HepG2 (cell line): ENCODE measurements around the gene C16orf86. TPM values are rescaled to one million over a fixed set of nuclear protein-coding genes. Genes with fewer than 3 reads are reported as not detected.

Experiments
- AGO1 ChIP-seq: fragments of 200-400 bp; formaldehyde crosslinking; IDR thresholded peaks from 2 replicates; pipeline ENCODE4 v1.6.1; 2017; ENCODE audit warnings: mild to moderate bottlenecking, low read depth, low read length, moderate library complexity; ENCODE audit not compliant: poor library complexity, severe bottlenecking
- ATAD3A ChIP-seq: sonication (generic); formaldehyde crosslinking; IDR thresholded peaks from 2 replicates; pipeline ENCODE4 v1.4.0; 2020; ENCODE audit warnings: missing genetic modification reagents
- KDM5A ChIP-seq: fragments of 200-600 bp; sonication (generic); IDR thresholded peaks from 2 replicates; pipeline ENCODE4 v1.7.0; 2018; ENCODE audit warnings: antibody characterized with exemption, mild to moderate bottlenecking, low read length, borderline replicate concordance
- MYC ChIP-seq: sonication (generic); formaldehyde crosslinking; IDR thresholded peaks from 2 replicates; pipeline ENCODE4 v1.9.0; 2021; ENCODE audit warnings: missing genetic modification reagents, borderline replicate concordance
- SNAPC2 ChIP-seq: sonication (generic); formaldehyde crosslinking; IDR thresholded peaks from 2 replicates; pipeline ENCODE4 v1.8.1; 2022; ENCODE audit warnings: mild to moderate bottlenecking, missing genetic modification reagents
- TEAD2 ChIP-seq: sonication (generic); formaldehyde crosslinking; IDR thresholded peaks from 2 replicates; pipeline ENCODE4 v1.9.0; 2021; ENCODE audit warnings: missing genetic modification reagents
- U2AF2 ChIP-seq: fragments of 200-400 bp; formaldehyde crosslinking; IDR thresholded peaks from 2 replicates; pipeline ENCODE4 v1.6.1; 2017; ENCODE audit warnings: low read depth, mild to moderate bottlenecking, low read length
- ZNF225 ChIP-seq: sonication (generic); formaldehyde crosslinking; IDR thresholded peaks from 2 replicates; pipeline ENCODE4 v1.4.0; 2020; ENCODE audit warnings: mild to moderate bottlenecking, missing genetic modification reagents
- ZNF235 ChIP-seq: sonication (generic); formaldehyde crosslinking; IDR thresholded peaks from 2 replicates; pipeline ENCODE4 v1.8.1; 2023; ENCODE audit warnings: mild to moderate bottlenecking, missing genetic modification reagents, borderline replicate concordance
- ZNF274 ChIP-seq: sonication (generic); formaldehyde crosslinking; IDR thresholded peaks from 2 replicates; pipeline ENCODE4 v1.5.1; 2020; ENCODE audit warnings: mild to moderate bottlenecking, missing genetic modification reagents
- ZNF33A ChIP-seq: sonication (generic); formaldehyde crosslinking; IDR thresholded peaks from 2 replicates; pipeline ENCODE4 v1.5.1; 2020; ENCODE audit warnings: missing genetic modification reagents, mild to moderate bottlenecking, moderate library complexity, borderline replicate concordance
- ZNF724P ChIP-seq: sonication (generic); formaldehyde crosslinking; IDR thresholded peaks from 2 replicates; pipeline ENCODE4 v1.8.0; 2022; ENCODE audit warnings: missing genetic modification reagents, borderline replicate concordance
- ZSCAN25 ChIP-seq: sonication (generic); formaldehyde crosslinking; IDR thresholded peaks from 2 replicates; pipeline ENCODE4 v1.8.0; 2022; ENCODE audit warnings: mild to moderate bottlenecking, missing genetic modification reagents
- polyA plus RNA-seq, 8 experiments: library from polyadenylated mRNA; depleted of rRNA in 3 of 8; stranded (reverse) in 7 of 8; unstranded in 1 of 8; fragments of >200 nt; fragmentation: Illumina TruSeq in 4 of 8; extraction: Trizol in 4 of 8; gene quantifications; 2 replicates each; pipeline versions ENCODE4 v1.2.1 to v1.2.3, GENCODE V29; 2011 to 2016; ENCODE audit warnings: low read depth in 4 of 8, missing spikeins in 1 of 8, mixed read lengths in 1 of 8; ENCODE audit not compliant: insufficient read depth in 1 of 8
- total RNA-seq, 5 experiments: library from RNA; depleted of rRNA; stranded (reverse); fragments of >200 nt; fragmentation: Illumina TruSeq; extraction: Trizol; gene quantifications; 2 replicates each; pipeline ENCODE4 v1.2.3, GENCODE V29; 2016; ENCODE audit warnings: low read depth in 1 of 5
- TF ChIP-seq, protein P1 (sequence below): sonication (generic); formaldehyde crosslinking; IDR thresholded peaks from 2 replicates; pipeline ENCODE4 v1.4.0; 2020; ENCODE audit warnings: missing genetic modification reagents
- TF ChIP-seq, protein P2 (sequence below): sonication (generic); formaldehyde crosslinking; IDR thresholded peaks from 2 replicates; pipeline ENCODE4 v1.4.0; 2020; ENCODE audit warnings: mild to moderate bottlenecking, missing genetic modification reagents
- TF ChIP-seq, protein P3 (sequence below): sonication (generic); formaldehyde crosslinking; IDR thresholded peaks from 2 replicates; pipeline ENCODE4 v1.5.1; 2020; ENCODE audit warnings: missing genetic modification reagents, mild to moderate bottlenecking, borderline replicate concordance
- TF ChIP-seq, protein P4 (sequence below): sonication (generic); formaldehyde crosslinking; IDR thresholded peaks from 2 replicates; pipeline ENCODE4 v1.8.0; 2022; ENCODE audit warnings: missing genetic modification reagents, low read depth, mild to moderate bottlenecking, borderline replicate concordance
- TF ChIP-seq, protein P5 (sequence below): sonication (generic); formaldehyde crosslinking; IDR thresholded peaks from 2 replicates; pipeline ENCODE4 v1.4.0; 2020; ENCODE audit warnings: missing genetic modification reagents, borderline replicate concordance

Gene C16orf86
- total and polyA plus RNA-seq, 2 of the 13 experiments (the other 11 are each of a cell fraction or from before 2014, with no cell fraction given): 1.5 to 3.1 TPM

DNA sequence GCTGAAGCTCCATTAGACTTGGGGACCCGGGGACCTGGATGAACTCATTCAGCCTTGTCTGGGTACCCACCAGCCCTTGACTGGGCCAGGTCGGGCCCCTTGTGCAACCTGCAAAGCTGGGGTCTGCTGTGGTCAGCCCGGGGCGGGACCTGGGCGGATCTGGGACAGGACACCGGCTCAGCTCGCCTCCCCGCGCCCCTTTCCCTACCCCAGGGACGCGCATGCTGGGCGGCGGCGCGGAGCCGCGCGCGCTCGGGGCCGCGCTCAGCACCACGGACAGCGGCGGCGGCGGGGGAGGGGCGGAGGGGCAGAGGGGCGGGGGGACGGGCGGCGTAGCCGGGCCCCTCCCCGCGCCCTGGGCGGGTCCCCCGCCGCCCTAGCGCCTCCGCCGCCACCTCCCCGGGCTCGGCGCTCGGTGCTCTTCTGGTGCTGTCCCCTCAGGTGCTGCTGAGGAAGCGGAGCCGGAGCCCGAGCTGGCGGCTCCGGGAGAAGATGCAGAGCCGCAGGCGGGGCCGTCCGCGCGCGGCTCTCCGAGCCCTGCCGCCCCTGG lies 14.0 kb upstream of the C16orf86 start (continued):
- TF ChIP-seq KDM5A: no peak
- no peak for TF ChIP-seq TEAD2 (CRISPR knock-in tag)
- TF ChIP-seq ZNF235 (CRISPR knock-in tag): no peak
- TF ChIP-seq ZNF225 (CRISPR knock-in tag): no peak
- TF ChIP-seq, protein P1, sequence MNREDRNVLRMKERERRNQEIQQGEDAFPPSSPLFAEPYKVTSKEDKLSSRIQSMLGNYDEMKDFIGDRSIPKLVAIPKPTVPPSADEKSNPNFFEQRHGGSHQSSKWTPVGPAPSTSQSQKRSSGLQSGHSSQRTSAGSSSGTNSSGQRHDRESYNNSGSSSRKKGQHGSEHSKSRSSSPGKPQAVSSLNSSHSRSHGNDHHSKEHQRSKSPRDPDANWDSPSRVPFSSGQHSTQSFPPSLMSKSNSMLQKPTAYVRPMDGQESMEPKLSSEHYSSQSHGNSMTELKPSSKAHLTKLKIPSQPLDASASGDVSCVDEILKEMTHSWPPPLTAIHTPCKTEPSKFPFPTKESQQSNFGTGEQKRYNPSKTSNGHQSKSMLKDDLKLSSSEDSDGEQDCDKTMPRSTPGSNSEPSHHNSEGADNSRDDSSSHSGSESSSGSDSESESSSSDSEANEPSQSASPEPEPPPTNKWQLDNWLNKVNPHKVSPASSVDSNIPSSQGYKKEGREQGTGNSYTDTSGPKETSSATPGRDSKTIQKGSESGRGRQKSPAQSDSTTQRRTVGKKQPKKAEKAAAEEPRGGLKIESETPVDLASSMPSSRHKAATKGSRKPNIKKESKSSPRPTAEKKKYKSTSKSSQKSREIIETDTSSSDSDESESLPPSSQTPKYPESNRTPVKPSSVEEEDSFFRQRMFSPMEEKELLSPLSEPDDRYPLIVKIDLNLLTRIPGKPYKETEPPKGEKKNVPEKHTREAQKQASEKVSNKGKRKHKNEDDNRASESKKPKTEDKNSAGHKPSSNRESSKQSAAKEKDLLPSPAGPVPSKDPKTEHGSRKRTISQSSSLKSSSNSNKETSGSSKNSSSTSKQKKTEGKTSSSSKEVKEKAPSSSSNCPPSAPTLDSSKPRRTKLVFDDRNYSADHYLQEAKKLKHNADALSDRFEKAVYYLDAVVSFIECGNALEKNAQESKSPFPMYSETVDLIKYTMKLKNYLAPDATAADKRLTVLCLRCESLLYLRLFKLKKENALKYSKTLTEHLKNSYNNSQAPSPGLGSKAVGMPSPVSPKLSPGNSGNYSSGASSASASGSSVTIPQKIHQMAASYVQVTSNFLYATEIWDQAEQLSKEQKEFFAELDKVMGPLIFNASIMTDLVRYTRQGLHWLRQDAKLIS (CRISPR knock-in tag): no peak
- TF ChIP-seq, protein P2, sequence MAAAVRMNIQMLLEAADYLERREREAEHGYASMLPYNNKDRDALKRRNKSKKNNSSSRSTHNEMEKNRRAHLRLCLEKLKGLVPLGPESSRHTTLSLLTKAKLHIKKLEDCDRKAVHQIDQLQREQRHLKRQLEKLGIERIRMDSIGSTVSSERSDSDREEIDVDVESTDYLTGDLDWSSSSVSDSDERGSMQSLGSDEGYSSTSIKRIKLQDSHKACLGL: no peak
- TF ChIP-seq ZNF724P: no peak
- TF ChIP-seq, protein P3, sequence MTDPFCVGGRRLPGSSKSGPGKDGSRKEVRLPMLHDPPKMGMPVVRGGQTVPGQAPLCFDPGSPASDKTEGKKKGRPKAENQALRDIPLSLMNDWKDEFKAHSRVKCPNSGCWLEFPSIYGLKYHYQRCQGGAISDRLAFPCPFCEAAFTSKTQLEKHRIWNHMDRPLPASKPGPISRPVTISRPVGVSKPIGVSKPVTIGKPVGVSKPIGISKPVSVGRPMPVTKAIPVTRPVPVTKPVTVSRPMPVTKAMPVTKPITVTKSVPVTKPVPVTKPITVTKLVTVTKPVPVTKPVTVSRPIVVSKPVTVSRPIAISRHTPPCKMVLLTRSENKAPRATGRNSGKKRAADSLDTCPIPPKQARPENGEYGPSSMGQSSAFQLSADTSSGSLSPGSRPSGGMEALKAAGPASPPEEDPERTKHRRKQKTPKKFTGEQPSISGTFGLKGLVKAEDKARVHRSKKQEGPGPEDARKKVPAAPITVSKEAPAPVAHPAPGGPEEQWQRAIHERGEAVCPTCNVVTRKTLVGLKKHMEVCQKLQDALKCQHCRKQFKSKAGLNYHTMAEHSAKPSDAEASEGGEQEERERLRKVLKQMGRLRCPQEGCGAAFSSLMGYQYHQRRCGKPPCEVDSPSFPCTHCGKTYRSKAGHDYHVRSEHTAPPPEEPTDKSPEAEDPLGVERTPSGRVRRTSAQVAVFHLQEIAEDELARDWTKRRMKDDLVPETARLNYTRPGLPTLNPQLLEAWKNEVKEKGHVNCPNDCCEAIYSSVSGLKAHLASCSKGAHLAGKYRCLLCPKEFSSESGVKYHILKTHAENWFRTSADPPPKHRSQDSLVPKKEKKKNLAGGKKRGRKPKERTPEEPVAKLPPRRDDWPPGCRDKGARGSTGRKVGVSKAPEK (CRISPR knock-in tag): no peak
- no peak for TF ChIP-seq U2AF2
- no peak for TF ChIP-seq ZNF274 (CRISPR knock-in tag)
- no peak for TF ChIP-seq ZNF33A (CRISPR knock-in tag)
- TF ChIP-seq, protein P4, sequence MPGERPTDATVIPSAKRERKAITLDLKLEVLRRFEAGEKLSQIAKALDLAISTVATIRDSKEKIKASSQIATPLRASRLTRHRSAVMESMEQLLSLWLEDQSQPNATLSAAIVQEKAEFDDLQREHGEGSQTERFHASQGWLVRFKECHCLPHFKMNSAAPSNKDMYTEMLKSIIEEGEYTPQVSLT (CRISPR knock-in tag): no peak
- no peak for TF ChIP-seq AGO1
- no peak for TF ChIP-seq SNAPC2 (CRISPR knock-in tag)
- TF ChIP-seq MYC: no peak
- TF ChIP-seq, protein P5, sequence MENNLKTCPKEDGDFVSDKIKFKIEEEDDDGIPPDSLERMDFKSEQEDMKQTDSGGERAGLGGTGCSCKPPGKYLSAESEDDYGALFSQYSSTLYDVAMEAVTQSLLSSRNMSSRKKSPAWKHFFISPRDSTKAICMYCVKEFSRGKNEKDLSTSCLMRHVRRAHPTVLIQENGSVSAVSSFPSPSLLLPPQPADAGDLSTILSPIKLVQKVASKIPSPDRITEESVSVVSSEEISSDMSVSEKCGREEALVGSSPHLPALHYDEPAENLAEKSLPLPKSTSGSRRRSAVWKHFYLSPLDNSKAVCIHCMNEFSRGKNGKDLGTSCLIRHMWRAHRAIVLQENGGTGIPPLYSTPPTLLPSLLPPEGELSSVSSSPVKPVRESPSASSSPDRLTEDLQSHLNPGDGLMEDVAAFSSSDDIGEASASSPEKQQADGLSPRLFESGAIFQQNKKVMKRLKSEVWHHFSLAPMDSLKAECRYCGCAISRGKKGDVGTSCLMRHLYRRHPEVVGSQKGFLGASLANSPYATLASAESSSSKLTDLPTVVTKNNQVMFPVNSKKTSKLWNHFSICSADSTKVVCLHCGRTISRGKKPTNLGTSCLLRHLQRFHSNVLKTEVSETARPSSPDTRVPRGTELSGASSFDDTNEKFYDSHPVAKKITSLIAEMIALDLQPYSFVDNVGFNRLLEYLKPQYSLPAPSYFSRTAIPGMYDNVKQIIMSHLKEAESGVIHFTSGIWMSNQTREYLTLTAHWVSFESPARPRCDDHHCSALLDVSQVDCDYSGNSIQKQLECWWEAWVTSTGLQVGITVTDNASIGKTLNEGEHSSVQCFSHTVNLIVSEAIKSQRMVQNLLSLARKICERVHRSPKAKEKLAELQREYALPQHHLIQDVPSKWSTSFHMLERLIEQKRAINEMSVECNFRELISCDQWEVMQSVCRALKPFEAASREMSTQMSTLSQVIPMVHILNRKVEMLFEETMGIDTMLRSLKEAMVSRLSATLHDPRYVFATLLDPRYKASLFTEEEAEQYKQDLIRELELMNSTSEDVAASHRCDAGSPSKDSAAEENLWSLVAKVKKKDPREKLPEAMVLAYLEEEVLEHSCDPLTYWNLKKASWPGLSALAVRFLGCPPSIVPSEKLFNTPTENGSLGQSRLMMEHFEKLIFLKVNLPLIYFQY: 0 out of 2 replicates have a peak, but pooled peaks have one; percentile 40
- TF ChIP-seq ZSCAN25 (CRISPR knock-in tag): no peak
- TF ChIP-seq ATAD3A (CRISPR knock-in tag): no peak
